GM10847 (cell line): ENCODE measurements around the gene WASF2.

Experiments used
- POLR2A ChIP-seq: IDR thresholded peaks from 2 replicates; pipeline ENCODE4 v1.6.1; 2011; ENCODE audit not compliant: insufficient read length; ENCODE audit errors: extremely low read depth

The WASF2 gene

DNA sequence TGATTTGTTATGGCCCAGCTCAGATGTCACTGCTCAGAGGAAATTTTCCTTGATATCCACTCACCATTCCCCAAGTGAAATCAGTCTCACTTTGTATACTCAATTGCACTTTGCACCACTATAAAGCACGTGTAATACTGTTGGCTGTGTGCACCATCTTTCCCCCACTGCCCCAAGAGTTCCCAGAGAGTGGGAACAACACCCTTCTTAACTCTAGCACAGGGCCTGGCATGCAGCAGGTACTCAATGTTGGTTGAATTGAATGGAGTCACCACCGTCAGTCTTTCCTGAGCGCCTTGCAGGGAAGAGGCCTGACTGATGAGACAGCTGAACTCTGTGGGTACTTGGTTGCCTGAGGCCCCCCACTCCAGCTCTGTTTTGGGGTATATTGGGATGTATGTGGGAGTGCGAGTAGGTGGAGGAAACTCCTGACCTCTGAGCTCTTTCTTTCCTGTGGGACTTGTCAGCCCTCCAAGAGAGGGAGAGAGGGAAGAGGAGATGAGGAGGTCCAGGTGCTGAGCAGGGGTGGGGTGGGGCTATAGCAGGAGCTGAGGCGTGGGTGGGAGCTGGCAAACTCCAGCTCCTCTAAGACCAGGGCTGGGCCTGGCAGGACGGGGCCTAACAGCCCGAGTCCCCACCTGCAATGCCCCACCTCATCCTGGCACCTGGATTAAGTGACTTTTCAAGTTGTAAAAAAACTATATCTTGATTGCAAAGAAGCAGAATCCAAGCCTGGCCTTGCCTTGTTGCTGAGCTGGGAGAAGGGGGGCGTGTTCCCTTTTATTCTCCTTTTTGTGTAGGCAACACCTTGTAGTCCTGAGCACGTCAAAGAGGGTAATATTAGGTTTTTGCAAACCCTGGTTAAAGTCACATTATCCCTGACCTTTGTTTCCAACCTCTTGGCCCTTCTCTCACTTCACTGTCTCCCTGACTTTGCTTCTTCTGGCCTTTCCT, 19.4 kb upstream of the WASF2 start:
- no peak for TF ChIP-seq POLR2A

DNA sequence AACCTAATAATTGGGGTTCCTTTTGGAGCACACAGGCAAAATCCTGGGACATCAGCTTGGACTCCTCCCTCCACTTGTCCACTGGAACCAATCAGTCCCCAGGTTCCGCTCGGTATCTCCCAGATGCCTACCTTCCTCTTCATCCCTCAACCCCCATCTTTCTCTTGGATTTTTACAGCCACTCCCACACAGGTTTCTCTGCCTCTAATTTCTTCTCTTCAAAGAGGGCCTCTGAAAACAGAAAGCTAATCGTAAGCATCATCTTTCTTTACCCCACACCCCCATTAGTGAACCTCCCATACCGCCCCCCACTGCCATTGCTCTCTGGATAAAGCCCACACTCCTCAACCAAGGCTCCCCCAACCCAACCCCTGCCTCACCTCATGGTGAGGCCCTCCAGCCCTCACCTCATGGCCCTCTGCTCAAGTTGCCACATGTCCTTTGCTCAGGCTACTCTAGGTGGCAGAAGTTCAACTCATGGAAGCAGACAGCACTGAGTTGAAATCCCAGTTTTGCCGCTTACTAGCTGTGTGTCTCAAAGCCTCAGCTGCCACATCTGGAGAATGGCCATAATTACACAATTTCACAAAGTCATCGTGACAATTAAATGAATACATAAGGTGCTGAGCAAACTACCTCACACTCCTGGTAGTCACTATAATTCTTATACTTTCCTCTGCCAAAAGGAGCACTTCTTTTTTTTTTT, 18.1 kb upstream of the WASF2 start:
- TF ChIP-seq POLR2A, result no peak

DNA sequence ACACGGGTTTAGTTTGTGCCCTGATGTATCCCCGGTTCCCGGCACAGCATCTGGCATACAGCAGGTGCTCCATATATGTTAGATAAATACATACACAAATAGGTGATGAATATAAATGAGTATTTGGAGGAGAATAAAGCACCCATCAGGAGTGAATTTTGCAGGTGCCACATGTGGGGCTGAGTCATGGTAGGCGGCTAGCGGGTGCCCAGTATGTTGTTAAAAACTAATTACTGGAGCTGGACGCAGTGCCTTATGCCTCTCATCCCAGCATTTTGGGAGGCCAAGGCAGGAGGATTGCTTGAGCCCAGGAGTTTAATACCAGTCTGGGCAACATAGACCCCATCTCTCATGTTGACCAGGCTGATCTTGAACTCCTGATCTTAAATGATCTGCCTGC, 16.7 kb upstream of the WASF2 start:
- TF ChIP-seq POLR2A, result no peak

GRCh38 chr1:27505420-27505680, 15.4 kb upstream of the WASF2 start:
- no peak for TF ChIP-seq POLR2A

DNA sequence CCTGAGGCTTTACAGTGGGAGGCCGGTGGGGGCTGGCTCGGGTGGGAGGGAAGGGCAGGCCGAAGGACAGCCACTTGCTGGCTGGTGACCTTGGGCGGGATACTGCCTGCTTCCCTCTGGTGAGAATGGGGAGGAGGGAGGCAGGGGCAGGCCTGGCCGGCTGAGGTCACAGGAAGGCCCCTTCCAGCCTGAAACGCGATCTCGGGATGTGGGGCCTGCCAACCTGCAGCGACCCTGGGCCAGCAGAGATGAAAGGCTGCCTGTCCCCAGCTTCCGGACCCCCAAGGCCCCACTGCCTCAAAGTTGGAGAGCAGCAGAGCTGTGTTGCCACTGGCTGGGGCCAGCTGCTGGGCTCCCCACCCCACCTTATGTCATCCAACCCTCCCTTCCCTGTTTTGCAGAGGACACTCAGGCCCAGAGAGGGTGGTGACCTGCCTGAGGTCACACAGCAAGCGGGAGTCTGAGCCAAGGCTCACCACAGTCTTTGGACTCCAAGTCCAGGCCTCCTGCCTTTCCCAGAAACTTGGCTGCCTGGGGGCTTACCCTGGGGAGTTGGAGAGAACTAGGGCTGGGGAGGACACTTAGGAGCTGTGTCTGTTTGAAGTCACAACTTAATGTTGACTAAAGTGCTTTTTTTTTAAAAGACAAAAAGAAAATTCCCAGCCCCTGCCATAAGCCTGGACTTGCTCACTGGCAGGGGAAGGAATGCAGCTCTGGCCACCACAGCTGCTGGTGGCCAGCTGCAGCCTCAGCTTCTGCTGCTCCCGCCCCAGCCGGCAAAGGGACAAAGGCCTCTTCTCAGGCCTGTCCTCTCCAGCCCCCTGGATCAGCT, 14.8 kb upstream of the WASF2 start:
- no peak for TF ChIP-seq POLR2A

GRCh38 chr1:27503844-27504587, 14.0 kb upstream of the WASF2 start:
- TF ChIP-seq POLR2A, result no peak

DNA sequence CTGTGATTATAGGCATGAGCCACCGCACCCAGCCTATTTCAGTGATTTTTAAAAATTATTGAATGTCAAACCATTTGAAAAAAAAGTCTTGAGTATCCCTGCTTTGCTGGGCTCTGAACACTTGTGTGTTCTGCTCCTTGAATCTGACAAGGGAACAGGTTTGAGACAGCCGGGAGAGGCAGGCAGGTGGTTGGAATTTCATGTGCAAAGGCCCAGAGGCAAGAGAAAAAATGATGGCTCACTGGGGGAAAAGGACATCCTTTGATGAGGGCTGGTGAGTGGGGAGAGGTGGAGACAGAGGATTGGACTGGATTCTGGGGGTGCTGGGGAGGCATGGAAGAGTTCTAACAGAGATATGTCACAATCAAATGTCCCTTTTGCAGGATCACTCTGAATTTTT, 13.1 kb upstream of the WASF2 start:
- no peak for TF ChIP-seq POLR2A

- TF ChIP-seq POLR2A, result no peak
Measured at GRCh38 chr1:27499142-27499541, 9.2 kb upstream of the WASF2 start.

DNA sequence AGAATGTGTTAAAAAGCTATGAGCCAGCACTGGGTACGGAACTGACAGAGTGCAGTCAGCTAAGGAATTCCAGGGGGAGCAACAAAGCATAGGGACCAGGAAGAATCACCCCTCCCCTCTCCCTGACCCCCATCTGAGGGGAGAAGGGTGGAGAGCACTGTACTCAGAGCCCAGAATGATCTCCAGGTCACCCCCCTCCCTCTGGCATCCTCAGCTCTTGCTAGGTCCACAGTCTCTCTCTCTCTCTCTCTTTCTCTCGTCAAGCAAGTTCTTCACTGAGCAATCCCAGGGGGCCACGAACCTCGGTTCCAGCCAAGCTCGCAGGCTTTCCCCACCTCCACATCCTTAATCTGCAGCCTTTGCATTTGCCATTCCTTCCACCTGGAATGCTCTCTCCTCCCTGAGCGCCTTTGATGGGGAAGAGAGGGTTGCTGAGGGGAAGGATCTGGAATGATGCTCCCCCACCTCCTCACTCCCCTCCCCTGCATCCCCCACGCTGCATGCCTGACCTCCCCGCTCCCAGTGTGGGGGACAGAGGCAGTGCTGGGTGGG, 6.7 kb upstream of the WASF2 start:
- no peak for TF ChIP-seq POLR2A

GRCh38 chr1:27492796-27493195, 2.8 kb upstream of the WASF2 start:
- no peak for TF ChIP-seq POLR2A

GRCh38 chr1:27491748-27492700, 2.1 kb upstream of the WASF2 start:
- TF ChIP-seq POLR2A, result no peak

GRCh38 chr1:27489501-27489972, 430 bp downstream of the WASF2 start:
- TF ChIP-seq POLR2A, result no peak

DNA sequence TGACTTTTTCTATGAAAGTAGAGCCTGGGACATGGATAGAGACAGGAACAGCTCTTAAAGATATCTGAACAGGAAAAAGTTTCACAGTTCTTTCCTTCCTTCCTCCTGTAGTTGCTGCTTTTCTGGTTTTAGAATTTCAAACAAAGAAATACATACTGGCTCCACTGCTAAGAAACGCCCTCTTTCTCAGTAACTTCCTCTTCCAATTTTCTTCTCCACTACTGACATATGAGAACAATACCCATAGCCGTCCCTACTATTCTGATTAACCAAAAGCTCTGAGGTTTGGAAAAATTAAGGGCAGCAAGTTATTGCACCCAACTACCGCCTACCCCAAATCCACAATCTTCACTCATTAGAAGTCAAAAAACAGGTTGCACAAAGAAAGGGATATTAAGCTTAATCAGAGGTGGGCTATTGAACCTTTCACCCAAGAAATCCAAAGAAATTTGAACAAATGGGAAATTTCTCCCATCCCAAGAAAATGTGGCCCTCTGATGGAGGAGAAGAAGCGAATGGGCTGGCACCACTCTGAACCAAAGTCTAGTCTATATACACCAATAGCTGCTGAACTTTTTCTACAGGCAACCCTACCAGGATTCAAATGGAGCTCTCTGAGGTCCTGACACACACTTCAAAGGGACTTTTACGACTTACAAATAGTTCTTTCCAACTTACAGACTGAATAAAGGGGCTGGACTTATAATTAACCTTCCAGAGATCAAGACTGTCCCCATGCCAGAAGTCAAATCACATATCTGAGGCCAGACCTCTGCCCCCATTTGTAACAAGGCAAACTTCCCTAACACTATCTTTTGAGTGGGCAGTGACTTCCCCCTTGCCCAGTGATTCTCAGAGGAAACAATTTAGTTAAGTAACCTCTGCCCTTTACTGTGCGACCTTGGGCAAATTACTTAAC, 1.7 kb downstream of the WASF2 start:
- no peak for TF ChIP-seq POLR2A

- no peak for TF ChIP-seq POLR2A
Measured at GRCh38 chr1:27485363-27485762, 4.6 kb downstream of the WASF2 start.
